OCI-M1 (cell line): Measurements from ENCODE around the gene DDX51.

Experiments
- DNase-seq: peaks from one replicate; lab custom pipeline; 2025; lab: John Stamatoyannopoulos, UW

DDX51 gene

DNA sequence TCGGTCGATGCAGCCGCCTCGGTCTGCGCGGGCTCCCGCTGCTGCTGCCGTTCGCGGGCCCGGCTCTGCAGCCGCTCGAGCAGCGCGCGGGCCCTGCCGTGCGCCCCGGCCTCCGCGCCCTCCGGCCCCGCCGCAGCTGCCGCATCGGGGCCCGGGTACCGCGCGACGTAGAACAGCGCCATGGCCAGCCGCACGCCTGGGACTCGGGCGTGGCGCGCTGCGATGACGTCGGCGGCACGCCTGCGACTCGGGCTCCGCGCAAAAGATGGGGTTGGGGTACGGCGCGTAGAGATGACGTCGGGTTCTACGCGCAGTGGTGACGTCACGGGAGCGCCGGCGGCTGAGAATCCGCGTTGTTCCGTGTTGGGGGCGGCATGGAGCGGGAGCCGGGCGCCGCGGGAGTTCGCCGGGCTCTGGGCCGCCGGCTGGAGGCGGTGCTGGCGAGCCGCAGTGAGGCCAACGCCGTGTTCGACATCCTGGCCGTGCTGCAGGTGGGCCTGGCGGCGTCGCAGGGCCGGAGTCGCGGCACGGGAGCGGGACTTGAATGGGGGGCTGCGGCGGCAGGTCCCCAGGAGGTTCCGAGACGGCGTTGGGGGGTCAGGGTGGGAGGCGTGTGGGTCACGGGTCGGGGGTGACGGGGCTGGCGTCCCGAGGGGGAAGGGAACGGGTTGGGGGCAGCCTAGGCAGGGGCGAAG is at the start of gene DDX51, which contains the start of gene NOC4L:
Gene DDX51 (minus strand): TSS at position 205 of the 695 bp plus-strand sequence. CDS start 23 bp downstream, at position 182.
Gene NOC4L (plus strand): TSS at position 343 of the 695 bp plus-strand sequence. CDS start 32 bp downstream, at position 375.
- peak; percentile 97 for DNase-seq

DNA sequence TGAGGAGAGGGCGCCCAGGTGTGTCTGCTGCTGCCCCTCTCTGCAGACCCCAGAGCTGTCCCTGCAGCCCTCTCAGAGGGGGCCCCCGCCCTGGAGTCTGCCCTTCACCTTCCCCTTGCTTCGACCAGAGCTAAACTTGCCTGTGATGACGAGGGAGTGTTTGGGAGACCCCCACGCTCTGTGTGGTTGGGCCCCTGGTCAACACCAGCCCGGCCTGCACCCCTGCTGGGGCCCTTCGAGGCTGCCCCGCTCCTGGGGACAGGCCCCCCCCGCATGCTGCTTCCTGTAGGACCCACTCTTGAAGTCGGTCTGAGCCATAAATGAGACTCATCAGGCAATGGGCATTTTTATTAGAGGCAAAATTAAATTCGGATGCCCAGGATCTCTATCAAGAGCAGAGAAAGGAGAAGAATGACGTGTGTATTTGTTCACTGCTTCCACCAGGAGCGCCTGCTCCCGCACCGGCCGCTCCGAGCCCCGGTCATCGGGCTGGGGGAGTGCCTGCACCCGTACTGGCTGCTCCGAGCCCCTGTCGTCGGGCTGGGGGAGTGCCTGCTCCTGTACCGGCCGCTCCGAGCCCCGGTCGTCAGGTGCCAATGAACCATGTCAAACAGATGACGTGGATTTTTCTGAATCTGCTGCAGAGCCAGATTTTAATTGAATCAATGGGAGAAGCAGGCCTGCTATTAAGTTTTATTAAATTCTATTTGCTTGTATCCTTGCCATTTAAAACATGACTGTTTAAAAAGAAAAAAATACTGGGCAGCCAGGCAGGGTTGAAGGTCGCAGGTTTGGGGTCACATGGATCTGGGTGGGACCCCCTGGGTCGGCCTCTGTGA is 47.8 kb upstream of the DDX51 start:
- no peak for DNase-seq

- no peak for DNase-seq
Observed at GRCh38 chr12:132190834-132191500, 46.8 kb upstream of the DDX51 start.

DNA sequence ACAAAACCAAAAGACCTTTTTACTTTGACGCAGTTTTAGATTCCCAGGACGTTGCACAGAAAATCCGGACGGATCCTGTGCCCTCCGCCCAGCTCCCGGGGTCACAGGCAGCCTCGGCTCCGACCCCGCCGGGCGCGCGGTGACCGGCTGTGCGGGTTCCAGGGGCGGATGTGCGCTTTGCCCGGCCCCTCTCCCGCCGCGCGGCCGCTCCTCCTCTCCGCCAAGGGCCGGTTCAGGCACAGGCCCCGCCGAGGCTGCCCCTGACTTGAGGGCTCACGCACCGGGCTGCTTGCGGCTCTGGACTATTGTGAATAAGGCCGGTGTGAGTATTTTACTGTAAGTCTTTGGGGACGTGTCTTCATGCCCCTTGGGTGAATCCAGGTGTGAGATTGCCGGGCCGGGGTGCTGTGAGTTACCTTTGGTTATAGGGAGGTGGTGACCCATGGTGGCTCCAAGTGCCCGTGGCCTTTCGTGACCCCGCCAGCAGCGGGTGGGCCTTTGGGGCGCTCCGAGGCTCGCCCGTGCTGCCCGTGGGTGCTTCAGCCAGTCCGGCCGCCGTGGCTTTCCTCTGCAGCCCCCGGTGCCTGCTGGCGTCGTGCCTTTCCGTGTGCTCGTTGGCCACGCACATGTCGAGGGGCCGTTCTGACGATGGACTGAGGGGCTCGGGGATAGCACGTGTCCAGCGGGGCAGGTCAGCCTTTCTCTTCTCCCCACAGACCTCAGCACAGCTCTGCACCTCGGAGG is 46.1 kb upstream of the DDX51 start:
- no peak for DNase-seq

GRCh38 chr12:132189378-132190011 is 45.4 kb upstream of the DDX51 start:
- peak; percentile 81 for DNase-seq

GRCh38 chr12:132188916-132189325 is 44.8 kb upstream of the DDX51 start:
- DNase-seq, result no peak

DNA sequence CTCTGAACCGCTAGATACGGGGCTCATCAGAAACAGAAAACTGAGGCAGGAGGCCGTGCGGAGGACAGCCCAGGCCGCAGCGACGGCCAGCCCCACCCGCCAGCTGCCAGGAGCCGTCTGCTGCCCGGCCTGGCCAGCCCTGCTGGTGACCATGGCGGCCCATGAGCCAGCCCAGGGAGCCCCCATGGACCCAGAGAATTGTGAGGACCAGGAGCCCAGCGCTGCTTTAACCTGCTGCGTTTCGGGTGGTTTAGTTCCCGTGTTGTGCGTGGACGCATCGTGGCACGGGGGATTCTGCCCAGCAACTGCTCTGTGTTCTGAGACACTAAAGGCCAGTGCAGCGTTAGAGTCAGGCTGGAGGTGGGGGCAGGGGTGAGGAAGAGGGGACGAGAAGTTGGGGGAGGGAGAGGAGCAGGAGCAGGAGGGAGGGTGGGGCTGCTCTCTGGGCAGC is 44.4 kb upstream of the DDX51 start:
- DNase-seq, result no peak

GRCh38 chr12:132187646-132188450 is 43.7 kb upstream of the DDX51 start:
- DNase-seq, result no peak

DNA sequence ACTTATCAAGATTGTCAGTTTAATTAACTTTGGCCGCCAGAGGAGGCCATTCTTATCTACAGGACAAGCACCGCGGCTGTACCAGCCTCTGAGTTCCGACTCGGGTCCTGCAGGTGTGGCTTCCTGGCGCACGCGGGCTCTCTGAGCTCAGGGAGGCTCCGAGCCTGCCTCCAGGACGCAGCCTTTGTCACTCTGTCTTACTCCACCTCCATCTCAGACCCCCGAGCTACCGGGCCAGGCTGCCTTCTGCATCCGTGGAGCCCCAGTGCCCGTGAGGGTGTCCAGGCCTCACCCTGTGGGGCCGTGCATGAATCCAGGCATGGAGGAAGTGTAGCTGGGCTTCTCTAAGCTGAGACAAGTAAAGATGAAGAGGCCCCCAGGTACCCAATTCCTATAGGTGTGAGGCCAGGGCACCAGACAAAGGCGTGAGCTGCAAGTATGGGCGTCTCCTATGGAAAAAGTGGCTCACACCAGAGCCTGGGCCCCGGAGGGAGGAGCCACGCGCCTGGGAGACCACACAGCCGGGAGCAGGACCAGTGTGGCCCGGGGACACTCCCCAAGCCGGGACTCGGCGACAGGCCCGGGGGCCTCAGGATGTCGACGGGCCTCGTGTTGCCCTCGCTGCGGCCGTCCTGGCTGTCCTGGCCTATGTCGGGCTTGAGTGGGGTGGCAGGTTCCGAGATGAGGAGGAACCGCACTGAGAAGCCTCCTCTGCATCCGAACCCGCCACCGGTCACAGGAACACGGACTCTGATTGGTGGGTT is 42.9 kb upstream of the DDX51 start:
- peak; percentile 5 for DNase-seq

- DNase-seq, result no peak
Observed at GRCh38 chr12:132186208-132186856, 42.2 kb upstream of the DDX51 start.

DNA sequence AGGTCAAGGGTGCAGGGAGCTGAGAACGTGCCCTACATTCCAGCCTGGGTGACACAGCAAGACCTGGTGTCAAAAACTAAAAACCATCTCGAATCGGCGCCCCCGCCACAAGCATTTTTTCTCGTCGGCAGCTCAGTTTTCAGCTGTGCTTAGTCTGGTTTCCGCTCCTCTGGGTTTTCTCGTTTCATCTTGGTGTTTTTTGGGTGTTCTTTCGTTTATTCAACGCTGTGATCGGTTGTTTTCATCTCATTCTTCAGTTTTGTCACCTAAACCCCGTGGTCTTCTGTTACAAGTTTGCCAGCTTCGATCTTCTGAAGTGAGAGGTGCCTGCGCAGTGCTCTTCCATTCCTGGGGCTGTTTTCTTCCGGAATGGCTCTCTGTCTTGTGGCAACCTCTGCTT is 41.6 kb upstream of the DDX51 start:
- DNase-seq, result no peak

GRCh38 chr12:132182711-132183365 is 38.7 kb upstream of the DDX51 start:
- DNase-seq, result no peak

- no peak for DNase-seq
Observed at GRCh38 chr12:132182206-132182710, 38.1 kb upstream of the DDX51 start.

DNA sequence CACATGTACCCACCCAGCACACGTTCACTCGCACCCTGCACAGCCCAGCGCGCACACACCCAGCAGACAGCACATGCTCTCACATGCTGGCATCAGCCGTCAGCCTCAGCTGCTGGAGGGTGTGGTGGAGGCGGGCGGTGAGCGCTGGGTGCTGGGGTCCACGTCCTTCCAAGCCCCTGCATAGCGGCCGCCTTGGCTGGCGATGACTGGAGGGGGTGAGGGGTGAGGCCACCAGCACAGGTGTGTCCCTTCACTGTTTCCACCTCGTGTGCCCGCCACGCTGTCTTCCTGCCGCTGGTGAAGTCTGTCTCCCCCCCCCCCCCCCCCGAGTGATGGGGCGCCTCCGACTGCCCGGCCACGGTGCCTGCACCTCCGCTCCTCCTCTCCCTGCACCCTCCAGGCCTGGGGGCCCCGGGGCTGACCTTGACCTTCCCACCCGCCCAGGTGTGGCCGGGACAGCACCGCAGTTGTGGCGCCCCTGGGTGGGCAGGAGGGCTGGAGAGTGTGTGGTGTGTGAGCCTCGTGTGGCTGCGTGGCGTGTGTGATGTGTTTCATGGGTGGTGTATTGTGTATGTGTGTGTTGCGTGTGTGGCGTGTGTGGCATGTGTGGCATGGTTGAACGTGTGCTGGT is 37.6 kb upstream of the DDX51 start:
- DNase-seq, result no peak

DNA sequence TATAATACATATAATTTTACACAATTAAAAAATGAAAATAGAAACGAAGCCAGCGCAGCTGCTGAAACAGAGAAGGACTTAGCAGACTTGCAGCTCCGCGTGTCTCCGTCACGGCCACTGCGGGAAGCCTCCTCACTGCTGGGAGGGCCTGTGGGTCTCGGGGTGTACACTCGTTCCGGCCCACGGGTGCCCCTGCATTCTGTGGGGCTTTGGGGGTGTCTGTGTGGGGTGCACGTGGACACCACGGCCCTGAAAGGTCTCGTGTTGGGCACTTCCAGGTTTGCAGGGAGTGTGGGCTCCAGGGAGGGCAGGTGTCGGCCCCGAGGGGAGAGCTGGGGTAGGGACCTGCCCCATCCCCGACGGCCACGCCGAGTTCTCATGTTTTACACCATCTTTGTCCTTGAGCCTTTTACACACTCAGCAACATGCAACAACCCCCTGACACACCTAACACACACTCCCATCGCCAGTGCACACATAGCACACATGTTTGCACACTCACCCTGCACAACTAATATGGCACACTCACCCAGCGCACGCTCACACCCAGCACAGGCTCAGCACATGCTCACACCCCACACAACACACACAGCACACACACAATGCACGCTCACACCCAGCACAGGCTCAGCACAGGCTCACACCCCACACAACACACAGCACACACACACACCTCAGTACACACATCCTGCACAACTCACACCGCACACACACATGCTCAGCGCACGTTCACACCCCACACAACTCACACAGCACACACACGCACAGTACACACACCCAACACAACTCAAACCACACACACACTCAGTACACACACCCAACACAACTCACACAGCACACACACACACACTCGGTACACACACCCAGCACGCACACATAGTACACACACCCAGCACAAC is 36.8 kb upstream of the DDX51 start:
- no peak for DNase-seq

GRCh38 chr12:132179431-132180362 is 35.6 kb upstream of the DDX51 start:
- DNase-seq, result no peak
